Thymus (tissue), 11 donors: Measurements from ENCODE around the gene ZNF687. TPM values are rescaled to one million over a fixed set of nuclear protein-coding genes. Genes with fewer than 3 reads are reported as not detected.
A peak's percentile ranks its signal among the peaks of the same experiment; 100 is the strongest.

Source experiments
- DNase-seq, 9 donors: peaks; one replicate each; pipeline ENCODE4 v3.0.0-alpha.2; 2013; ENCODE audit warnings: low spot score in 9 of 9, low read depth in 6 of 9, missing footprints in 1 of 9
- H3K27ac ChIP-seq, 2 donors: one replicate each; pipeline ENCODE4 v1.5.1; 2013; ENCODE audit warnings: control low read depth in 1 of 2, low read depth in 1 of 2, low read length in 1 of 2, mild to moderate bottlenecking in 1 of 2, moderate library complexity in 1 of 2
- H3K27me3 ChIP-seq, 2 donors: one replicate each; pipeline ENCODE4 v1.5.1; 2013; ENCODE audit warnings: low read length in 1 of 2; ENCODE audit not compliant: control insufficient read depth in 2 of 2, insufficient read depth in 1 of 2
- H3K36me3 ChIP-seq, 2 donors: one replicate each; pipeline ENCODE4 v1.5.1; 2013; ENCODE audit warnings: low read length in 1 of 2, mild to moderate bottlenecking in 1 of 2, moderate library complexity in 1 of 2; ENCODE audit not compliant: control insufficient read depth in 2 of 2, insufficient read depth in 2 of 2
- H3K4me1 ChIP-seq, 2 donors: one replicate each; pipeline ENCODE4 v1.5.1; 2013; ENCODE audit warnings: low read length in 2 of 2; ENCODE audit not compliant: control insufficient read depth in 2 of 2, insufficient read depth in 2 of 2
- H3K4me3 ChIP-seq, 2 donors: one replicate each; pipeline ENCODE4 v1.5.1; 2013; ENCODE audit warnings: low read length in 2 of 2, control low read depth in 1 of 2, mild to moderate bottlenecking in 1 of 2
- H3K9me3 ChIP-seq, 2 donors: one replicate each; pipeline ENCODE4 v1.5.1; 2013; ENCODE audit warnings: low read length in 1 of 2, mild to moderate bottlenecking in 1 of 2; ENCODE audit not compliant: control insufficient read depth in 2 of 2, insufficient read depth in 1 of 2
- WGBS: extraction: QIAGEN DNeasy Blood & Tissue Kit; methylation state at CpG from one replicate; pipeline ENCODE4 v1.1.7; 2013; 5-methylcytosine and 5-hydroxymethylcytosine counted together
- polyA plus RNA-seq: library from polyadenylated mRNA; stranded (reverse); fragments of 200-250 nt; gene quantifications from one replicate; pipeline ENCODE4 v1.2.3, GENCODE V29; 2013
- total RNA-seq: library from RNA; stranded (reverse); fragments of 120-200 nt; gene quantifications from one replicate; pipeline ENCODE4 v1.2.4, GENCODE V29; 2013
- donor health status: healthy.

ZNF687 gene
- total and polyA plus RNA-seq, 2 donors, result 9.8 to 11.1 TPM

DNA sequence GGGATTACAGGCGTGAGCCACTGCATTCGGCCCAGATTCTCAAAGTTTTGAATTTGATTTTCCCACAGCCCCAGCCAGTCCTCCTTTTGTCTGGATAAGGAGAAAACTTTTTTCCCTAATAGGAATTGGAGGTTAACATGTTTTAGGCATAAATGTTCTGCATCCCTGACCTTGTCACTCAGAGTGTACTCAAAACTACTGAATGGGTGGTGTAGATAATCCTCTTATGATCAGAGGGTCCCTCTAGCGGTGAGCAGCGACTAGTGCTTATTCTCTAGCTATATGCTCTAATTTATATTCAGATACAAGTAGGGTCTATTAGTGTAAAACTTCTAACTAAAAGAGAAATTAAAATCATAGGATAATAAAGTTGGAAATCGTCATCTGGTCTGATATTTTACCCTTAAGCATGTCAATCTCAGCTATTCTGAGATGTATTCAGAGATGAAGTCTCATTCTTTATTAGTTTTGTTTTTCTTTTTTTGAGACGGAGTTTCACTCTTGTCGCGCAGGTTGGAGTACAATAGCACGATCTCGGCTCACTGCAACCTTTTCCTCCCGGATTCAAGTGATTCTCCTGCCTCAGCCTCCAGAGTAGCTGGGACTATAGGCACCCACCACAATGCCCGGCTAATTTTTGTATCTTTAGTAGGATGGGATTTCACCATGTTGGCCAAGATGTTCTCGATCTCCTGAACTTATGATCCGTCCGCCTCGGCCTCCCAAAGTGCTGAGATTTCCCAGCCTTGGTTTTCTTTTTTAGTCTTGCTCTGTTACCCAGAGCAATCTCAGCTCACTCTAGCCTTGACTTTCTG lies 30.2 kb upstream of the ZNF687 start:
- Histone ChIP-seq H3K4me3 (no peak overlapping the region), H3K4me1 (peaks cover 7 to 8% of the 10 kb centered on the region in 2 donors), H3K9me3 (no peaks in the 10 kb centered on the region), H3K27ac (no peak overlapping the region), H3K27me3 (no peaks in the 10 kb centered on the region), H3K36me3 (peaks cover 24 to 28% of the 10 kb centered on the region in 2 donors)
- DNase-seq, result peak; percentile 44 to 81 (median 62)
- 71% methylated on average over 16 of the region's 16 CpGs for WGBS

DNA sequence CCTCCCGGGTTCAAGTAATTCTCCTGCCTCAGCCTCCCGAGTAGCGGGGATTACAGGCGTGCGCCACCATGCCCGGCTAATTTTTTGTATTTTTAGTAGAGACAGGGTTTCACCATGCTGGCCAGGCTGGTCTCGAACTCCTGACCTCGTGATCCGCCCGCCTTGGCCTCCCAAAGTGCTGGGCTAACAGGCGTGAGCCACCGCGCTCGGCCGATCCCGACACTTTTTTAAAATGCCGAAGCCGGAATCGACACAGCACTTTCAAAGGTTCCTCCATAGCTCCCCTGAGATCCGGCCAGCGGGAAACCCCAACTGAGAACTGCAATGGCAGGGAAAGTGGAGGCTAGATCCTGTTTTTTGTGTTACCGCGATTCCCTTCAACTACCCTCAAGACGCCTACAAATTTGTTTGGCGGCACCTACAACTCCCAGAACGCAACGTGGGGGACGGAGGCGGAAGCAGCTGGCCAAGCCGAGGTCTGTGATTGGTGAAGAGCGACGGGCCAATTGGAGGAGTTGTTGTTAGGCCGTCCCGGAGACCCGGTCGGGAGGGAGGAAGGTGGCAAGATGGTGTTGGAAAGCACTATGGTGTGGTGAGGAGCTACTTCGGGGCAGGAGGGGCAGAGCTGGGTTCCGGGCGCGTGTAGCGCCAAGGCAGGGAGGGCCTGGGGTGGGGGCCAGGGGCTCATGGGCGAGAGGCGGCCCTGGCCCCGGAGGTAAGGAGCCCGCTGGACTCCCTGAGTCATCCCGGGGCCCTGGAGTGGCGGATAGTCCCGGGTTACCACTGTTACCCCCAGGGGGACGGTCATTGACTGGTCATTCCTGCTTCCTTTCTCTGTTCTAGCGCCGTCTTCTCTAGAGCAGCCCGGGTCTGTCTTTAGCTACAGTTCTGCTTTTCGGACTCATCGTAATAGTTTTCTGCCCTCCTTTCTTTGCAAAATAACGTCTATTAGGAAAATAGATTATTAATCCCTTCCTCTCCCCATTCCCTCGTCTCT lies 27.6 kb upstream of the ZNF687 start, which contains the start of gene PSMD4:
Gene PSMD4, plus strand, starts transcription at position 518 of the 997 bp plus-strand sequence. Its CDS starts 49 bp downstream, at position 567.
- WGBS, result 12% methylated on average over 56 of the region's 56 CpGs
- peaks cover 7 to 8% of the 10 kb centered on the region in 2 donors for H3K4me1 ChIP-seq

DNA sequence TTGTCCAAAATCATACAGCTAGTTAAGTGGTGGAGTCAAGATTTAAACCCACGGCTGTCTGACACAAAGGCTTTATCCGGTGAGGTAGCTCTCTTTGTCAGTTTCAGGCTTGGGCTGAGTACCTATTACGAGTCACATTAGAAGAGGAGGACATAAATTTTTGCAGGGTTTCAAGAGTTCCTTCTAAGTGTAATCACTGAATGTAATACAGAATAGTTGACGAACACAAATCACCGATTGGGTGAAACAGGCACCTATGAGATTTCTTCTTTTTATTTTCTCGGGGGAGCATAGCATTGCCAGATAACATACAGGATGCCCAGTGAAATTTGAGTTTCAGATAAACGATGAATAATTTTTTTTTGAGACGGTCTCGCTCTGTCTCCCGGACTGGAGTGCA lies 26.7 kb upstream of the ZNF687 start:
- peak overlapping the region; percentile 97 to 98 for H3K4me3 ChIP-seq
- peaks cover 0 to 5% of the 10 kb centered on the region in 2 donors for H3K36me3 ChIP-seq
- WGBS, result 59% methylated on average over 10 of the region's 10 CpGs
- H3K4me1 ChIP-seq, result peaks cover 7 to 8% of the 10 kb centered on the region in 2 donors
- H3K27me3 ChIP-seq, result no peaks in the 10 kb centered on the region
- peak overlapping the region; percentile 5 to 85 for H3K27ac ChIP-seq
- peak in 1 of 9 donors; percentile 19 for DNase-seq
- H3K9me3 ChIP-seq, result no peaks in the 10 kb centered on the region

More for the DNA sequence above, 27.6 kb upstream of the ZNF687 start, which contains the start of gene PSMD4:
- DNase-seq, result peak; percentile 91 to 99 (median 96)
- H3K9me3 ChIP-seq, result no peaks in the 10 kb centered on the region
- H3K27me3 ChIP-seq, result no peaks in the 10 kb centered on the region
- peak within 1 kb of the TSS; percentile 97 to 98 for H3K4me3 ChIP-seq
- peaks cover 4 to 7% of the 10 kb centered on the region in 2 donors for H3K36me3 ChIP-seq
- H3K27ac ChIP-seq, result peak within 1 kb of the TSS; percentile 83 to 85

DNA sequence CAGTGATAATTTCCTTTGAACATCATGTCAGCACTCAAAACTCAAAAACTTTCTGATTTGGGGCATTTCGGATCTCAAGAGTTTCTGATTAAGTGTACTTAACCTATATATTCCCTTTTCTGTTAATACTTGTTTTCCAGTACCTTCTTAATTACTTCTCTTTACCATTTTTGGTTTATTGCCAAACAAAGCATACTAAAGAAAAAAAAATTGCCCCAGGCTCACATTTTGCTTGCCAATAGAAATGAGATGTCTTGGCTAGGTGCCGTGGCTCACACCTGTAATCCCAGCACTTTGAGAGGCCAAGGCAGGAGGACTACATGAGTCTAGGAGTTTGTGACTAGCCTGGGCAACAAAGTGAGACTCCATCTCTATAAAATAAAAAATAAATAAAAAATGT lies 22.7 kb upstream of the ZNF687 start:
- whole genome bisulfite sequencing, result 98% methylated on average over 2 of the region's 2 CpGs
- DNase-seq, result no peak

DNA sequence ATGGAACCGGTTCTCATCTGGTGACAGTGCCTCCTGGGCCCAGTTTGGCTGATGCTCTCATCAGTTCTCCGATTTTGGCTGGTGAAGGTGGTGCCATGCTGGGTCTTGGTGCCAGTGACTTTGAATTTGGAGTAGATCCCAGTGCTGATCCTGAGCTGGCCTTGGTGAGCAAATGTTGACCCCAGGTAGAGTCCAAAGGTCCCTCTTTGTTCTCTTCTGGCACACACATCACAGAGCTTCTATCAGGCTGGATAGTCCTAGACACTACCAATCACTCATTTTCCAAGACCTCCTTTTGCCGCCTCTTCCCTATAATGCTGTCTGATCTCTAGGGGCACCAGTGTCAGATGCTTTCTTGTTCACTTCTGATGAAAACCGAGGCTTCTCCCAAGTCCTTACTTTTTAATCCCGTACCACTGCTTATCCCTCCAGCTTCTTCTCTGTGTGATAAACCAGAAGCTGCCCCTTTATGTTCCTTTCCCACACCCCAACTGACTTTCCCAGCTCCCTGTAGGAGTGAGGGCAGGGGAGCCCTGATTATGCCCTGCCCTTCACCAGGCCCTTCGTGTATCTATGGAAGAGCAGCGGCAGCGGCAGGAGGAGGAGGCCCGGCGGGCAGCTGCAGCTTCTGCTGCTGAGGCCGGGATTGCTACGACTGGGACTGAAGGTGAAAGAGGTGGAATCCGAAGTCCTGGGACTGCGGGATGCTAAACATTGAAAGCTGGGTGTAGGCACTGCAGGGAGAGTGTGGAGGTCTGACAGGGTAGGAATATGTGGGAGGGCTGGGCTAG lies 16.5 kb upstream of the ZNF687 start:
- no peak for DNase-seq
- Histone ChIP-seq H3K4me3 (no peak overlapping the region), H3K27me3 (no peaks in the 10 kb centered on the region), H3K4me1 (no peaks in the 10 kb centered on the region), H3K9me3 (no peaks in the 10 kb centered on the region), H3K27ac (no peak overlapping the region), H3K36me3 (peaks cover 58 to 72% of the 10 kb centered on the region in 2 donors)
- WGBS, result 95% methylated on average over 14 of the region's 14 CpGs

More for the DNA sequence above, 22.7 kb upstream of the ZNF687 start:
- no peaks in the 10 kb centered on the region for H3K9me3 ChIP-seq
- H3K4me1 ChIP-seq, result peaks cover 7 to 8% of the 10 kb centered on the region in 2 donors
- H3K27me3 ChIP-seq, result no peaks in the 10 kb centered on the region
- peaks cover 22 to 24% of the 10 kb centered on the region in 2 donors for H3K36me3 ChIP-seq
- no peak overlapping the region for H3K27ac ChIP-seq
- H3K4me3 ChIP-seq, result no peak overlapping the region

DNA sequence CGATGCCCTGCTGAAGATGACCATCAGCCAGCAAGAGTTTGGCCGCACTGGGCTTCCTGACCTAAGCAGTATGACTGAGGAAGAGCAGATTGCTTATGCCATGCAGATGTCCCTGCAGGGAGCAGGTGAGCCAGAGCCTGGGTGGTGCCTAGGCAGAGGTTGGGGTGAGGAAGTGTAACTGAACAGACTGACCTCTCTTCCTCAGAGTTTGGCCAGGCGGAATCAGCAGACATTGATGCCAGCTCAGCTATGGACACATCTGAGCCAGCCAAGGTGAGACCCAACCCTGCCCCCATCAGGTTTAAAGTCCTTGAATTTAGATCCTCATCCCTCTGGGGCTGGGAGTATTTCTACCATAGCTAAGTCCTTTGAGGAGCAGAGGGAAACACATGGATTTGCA lies 15.8 kb upstream of the ZNF687 start:
- no peak overlapping the region for H3K4me3 ChIP-seq
- DNase-seq, result no peak
- H3K4me1 ChIP-seq, result no peaks in the 10 kb centered on the region
- WGBS, result 99% methylated on average over 3 of the region's 3 CpGs
- no peaks in the 10 kb centered on the region for H3K27me3 ChIP-seq
- peaks cover 58 to 72% of the 10 kb centered on the region in 2 donors for H3K36me3 ChIP-seq
- H3K27ac ChIP-seq, result no peak overlapping the region
- H3K9me3 ChIP-seq, result no peaks in the 10 kb centered on the region

DNA sequence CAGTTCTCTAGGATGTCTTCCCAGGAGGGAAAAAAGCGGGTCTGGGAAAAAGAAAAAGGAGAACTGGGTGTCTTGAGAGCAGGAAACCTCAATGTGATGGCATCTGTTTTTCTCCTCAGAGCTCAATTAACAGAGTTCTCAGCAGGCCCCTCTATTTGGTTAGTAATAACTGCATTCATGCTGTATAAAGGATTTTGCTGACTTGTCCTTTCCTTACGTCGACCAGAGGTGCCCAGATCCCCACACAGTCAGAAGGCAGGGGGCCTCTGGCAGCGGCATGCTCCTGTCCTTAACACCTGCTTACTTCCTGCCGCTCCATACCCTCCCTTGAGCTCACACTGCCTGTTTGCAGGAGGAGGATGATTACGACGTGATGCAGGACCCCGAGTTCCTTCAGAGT lies 15.3 kb upstream of the ZNF687 start:
- 89% methylated on average over 8 of the region's 8 CpGs for WGBS
- no peaks in the 10 kb centered on the region for H3K27me3 ChIP-seq
- H3K4me3 ChIP-seq, result no peak overlapping the region
- no peaks in the 10 kb centered on the region for H3K9me3 ChIP-seq
- peaks cover 57 to 77% of the 10 kb centered on the region in 2 donors for H3K36me3 ChIP-seq
- H3K27ac ChIP-seq, result no peak overlapping the region
- no peaks in the 10 kb centered on the region for H3K4me1 ChIP-seq
- DNase-seq, result no peak

DNA sequence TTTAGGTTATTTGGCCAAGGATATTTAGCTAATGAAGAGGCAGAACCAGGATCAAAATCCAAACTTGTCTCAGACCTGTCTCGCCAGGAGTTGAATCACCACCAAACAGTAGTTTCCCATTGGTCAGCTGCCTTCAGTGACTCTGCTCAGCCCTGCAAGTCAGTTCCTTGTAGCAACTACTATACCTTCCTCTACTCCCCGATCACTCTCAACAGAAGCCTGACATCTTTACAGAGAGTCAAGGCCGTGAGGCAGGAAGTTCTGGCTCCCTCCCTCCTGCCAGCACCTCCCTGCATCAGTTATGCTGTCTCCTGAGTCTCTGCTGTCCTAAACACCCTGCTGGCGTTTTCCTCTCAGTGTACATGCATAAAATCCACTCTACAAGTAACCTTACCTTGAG lies 14.3 kb upstream of the ZNF687 start:
- Histone ChIP-seq H3K9me3 (no peaks in the 10 kb centered on the region), H3K36me3 (peaks cover 49 to 71% of the 10 kb centered on the region in 2 donors), H3K27me3 (no peaks in the 10 kb centered on the region), H3K4me3 (no peak overlapping the region), H3K4me1 (no peaks in the 10 kb centered on the region), H3K27ac (no peak overlapping the region)
- DNase-seq, result no peak
- 87% methylated on average over 4 of the region's 4 CpGs for WGBS
